Activated CD4-positive, CD25-positive, alpha-beta regulatory T cell (primary cell): ENCODE measurements around the gene MEN1.
"Not testable (repeated sequence)": the region's sequence is repeated elsewhere in the genome, so short reads cannot be mapped to it uniquely, and the experiment has no call there.

ENCODE experiments used
- DNase-seq, 4 experiments: peaks; one replicate each; lab custom pipeline; 2025; lab: John Stamatoyannopoulos, UW

MEN1 gene

DNA sequence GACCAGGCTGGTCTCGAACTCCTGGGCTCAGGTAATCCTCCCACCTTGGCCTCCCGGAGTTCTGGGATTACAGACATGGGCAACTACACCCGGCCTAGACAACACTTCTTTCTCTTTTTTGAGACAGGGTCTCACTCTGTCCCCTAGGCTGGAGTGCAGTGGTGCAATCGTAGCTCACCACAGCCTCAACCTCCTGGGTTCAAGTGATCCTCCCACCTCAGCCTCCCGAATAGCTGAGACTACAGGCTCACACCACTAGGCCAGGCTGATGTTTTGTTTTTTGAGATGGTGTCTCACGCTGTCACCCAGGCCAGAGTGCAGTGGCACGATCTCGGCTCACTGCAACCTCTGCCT, 35.4 kb upstream of the MEN1 start:
- not testable (repeated sequence) for DNase-seq

GRCh38 chr11:64845129-64845775, 34.9 kb upstream of the MEN1 start:
- no peak for DNase-seq

DNA sequence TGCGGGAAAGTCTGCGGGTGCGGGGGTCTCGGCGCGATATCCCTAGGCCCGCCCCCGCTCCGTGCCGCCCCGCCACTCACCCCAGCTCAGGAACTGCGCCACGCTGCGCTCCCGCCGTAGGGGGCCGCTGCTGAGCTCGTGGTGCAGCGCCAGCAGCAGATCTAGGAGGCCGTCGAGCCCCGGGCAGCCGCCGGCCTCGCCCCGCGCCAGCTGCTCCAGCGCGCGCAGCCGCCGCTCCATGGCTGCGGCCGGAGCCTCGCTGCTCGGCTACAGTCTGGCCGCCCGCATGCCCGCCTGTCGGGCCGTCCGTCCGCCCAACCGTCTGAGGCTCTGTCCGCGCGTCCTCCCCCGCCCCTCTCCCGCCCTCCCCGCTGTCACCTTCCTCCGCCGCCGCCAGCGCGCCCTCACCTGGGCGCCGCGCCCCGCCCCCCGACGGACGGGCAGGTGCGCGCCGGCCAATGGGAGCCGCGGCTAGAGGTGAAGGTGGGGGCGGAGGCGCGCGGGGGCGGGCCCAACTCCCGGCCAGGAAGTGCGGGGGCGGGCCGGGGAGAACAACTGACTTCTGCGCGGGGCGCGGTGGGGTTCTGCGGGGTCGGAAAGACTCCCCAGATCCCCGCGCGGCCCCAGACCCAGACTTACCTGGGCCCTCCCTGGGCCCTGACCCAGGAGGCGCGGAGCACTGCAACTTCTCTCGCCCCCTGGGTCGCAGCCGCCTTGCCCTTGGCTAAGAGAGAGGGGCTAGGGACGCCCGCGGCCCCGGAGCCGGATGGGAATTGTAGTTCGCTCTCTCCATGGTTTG, 34.2 kb upstream of the MEN1 start, which contains the start of gene CDC42BPG:
Gene CDC42BPG (minus strand): TSS at position 324 of the 799 bp plus-strand sequence. CDS start 84 bp downstream, at position 240.
- peak; percentile 26 to 66 (median 40) for DNase-seq

GRCh38 chr11:64843686-64844329, 33.5 kb upstream of the MEN1 start:
- DNase-seq, result no peak

DNA sequence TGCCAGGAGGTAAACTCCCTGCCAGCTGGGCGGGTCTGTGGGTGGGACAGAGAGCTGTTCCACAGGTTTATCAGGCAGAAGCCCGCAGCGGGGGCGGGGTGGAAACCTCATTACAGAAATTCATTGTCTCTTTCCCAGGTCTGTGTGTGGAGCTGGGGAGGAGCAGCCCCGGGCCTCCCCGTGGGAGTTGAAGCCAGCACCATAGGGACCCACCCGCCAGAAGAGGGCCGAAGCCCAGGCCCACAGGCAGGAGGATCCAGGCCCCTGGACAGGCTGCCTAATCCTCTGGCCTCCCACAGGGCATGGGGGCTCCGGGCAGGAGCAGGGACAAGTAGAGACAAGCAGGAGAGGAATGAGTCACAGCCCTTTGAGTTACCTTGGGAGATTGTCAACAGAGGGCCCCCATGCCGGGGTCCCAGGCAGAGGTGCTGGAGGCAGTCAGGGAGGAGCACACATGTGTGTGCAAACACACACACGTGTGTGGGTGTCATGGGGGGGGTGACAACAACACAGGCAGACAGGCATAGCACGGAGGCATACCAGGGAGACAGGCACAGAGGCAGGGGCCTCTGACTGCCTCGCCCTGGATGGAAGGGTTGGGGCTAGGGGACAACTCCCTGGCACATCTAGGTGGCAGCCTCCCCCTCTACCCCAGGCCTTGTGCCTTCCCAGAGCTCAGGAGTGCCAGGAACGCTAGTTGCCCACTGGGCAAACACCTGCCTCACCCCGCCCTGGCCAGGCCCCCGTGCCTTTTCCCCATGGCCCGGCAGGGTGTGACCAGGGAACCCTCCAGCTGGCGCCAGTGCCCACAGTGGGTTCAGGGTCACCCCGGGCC, 32.7 kb upstream of the MEN1 start:
- DNase-seq, result no peak

DNA sequence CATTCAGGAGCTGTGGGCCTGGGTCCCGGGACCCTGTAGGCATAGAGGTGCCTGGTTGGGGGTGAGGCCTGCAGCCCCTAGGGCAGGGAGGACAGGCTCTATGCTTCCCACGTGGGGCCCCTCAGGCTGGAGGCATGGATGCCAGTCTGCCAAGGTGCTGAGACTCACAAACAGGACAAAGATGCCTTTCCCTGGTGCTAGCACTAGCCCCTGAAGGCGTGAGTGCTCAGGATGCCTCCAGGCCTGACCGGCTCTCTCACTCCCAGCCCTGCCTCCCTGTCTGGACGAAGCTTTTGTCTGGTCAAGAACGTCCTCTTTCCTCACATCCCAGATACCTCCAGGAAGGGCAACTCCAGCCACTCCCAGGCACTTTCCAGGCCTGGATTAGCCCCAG, 32.0 kb upstream of the MEN1 start:
- DNase-seq, result no peak

DNA sequence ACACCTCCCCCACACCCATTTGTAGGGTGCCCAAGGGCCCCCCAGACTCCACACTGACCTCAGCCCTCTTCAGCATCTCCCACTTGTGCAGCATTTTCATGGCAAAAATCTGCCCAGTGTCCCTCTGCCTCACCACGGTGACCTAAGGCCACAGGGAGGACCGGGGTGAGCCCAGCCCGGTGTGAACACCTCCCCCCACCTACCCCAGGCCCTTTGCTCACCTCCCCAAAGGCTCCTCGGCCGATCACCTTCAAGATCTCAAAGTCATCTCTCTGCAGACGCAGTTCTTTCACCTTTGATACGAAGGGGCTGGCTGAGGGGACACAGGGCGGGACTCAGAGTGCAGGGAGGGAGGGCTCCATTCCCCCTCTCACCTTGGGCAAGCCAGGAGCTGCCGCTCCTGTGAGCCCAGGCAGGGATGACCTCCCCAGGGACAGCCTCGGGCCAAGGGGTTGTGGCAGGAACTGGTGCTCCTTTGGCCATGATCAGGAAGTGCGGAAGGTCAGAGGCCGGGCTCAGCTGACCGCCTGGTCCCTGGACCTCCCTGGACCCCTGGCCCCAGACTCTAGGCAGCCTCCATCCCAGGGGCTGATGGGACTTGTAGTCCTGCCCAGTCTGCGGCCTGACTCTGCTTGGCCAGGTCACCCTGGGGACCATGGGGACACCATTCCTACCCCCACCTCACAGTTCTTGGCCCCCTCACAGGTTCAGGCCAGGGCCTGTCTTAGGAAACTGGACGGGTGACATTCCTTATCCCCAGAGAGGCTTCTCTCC, 31.4 kb upstream of the MEN1 start:
- no peak for DNase-seq

DNA sequence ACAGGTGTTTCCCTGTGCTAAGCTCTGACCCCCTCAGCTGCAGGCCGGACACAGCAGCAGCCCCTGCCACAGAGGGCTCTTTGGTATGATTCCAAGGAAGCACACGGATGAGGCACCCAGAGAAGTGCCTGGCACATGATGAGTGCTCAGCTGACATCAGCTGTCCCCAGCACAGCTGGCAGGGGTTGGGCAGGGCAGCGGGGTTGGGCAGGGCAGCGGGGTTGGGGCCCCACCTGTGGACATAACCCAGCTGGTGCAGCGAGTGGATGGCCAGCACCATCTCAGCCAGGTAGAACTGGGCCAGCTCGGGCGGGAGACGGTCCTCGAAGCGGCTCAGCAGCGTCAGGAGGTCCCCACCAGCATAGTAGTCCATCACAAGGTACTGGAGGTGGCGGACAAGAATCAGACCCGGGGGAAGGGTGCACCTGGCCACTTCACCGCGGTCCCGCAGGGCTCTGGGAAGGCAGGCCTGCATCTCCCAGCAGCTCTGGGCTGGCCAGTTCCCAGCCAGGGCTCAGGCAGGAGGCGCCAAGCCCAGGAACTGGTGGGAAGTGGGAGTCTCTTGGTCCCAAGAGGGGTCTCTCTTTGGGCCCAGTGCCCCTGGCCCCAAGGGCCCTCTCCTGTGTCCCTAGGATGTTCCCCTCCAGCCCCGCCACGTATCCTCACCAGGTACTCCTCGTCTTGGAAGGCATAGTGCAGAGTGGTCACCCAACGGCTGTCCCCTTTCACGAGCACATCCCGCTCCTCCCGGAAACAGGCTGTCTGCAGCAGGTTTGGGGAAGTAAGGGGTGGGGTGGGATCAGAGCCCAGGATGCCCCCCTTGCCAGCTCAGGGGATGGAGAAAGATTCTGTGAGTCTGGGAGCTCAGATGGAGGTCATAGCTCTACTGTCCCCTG, 29.8 kb upstream of the MEN1 start:
- DNase-seq, result no peak

DNA sequence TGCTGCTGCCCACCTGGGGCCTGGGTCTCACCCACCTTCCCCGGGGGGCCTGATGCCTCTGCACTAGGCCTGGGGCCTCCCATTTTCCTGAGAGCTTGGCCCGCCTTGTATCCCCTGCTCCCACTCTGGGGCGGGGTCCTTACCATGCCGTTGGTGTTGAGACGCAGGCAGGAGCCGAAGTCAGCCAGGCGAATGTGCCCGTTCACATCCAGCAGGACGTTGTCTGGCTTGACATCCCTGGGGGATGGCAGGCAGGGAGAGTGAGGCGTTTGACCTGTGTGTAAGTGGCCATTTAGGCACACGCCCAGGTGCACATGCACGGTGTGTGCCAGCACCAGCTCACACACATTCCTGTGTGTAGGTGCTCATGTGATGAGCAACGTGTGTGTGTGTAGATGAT, 29.0 kb upstream of the MEN1 start:
- DNase-seq, result no peak

- no peak for DNase-seq
Measured at GRCh38 chr11:64838600-64839334, 28.4 kb upstream of the MEN1 start.

- no peak for DNase-seq
Measured at GRCh38 chr11:64837887-64838351, 27.6 kb upstream of the MEN1 start.

- no peak for DNase-seq
Measured at GRCh38 chr11:64836448-64837072, 26.2 kb upstream of the MEN1 start.

DNA sequence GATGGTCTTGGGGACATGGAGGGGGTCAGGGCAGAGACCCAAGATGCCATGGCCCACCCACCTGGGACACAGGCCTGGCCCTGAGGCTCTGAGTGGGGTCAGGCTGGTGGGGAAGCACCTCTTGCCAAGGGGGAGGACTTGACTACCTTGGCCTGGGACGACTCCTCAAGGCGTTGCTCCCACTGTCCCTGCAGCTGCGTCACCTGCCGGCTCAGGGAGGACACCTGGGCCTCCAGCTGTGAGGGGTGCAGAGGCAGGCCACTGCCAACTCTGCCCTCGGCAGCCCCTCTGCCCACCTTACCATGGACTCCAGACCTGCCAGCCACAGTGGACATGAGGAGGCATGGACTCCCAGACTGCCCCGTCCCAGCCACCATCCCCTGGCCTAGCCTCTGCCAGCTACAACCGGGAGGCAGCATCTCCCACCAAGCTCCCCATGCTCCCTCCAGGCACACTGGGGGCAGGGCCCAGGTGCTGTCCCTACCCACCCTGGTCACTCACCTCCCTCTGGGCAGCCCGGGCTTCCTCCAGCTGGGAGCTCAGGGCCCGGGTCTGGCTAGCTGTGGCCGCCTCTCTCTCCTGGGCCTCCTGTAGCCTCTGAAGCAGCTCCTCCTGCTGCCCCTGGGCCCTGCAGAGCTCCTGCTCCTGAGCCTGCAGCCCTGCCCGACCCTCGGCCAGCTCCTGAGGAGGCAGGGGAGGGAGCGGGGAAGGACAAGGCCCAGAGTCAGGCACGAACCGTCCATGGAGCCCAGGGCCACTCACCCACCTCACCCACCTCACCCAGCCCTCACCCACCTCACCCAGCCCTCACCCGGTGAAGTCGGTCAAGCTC, 25.5 kb upstream of the MEN1 start:
- no peak for DNase-seq

GRCh38 chr11:64834723-64835615, 24.6 kb upstream of the MEN1 start:
- no peak for DNase-seq

DNA sequence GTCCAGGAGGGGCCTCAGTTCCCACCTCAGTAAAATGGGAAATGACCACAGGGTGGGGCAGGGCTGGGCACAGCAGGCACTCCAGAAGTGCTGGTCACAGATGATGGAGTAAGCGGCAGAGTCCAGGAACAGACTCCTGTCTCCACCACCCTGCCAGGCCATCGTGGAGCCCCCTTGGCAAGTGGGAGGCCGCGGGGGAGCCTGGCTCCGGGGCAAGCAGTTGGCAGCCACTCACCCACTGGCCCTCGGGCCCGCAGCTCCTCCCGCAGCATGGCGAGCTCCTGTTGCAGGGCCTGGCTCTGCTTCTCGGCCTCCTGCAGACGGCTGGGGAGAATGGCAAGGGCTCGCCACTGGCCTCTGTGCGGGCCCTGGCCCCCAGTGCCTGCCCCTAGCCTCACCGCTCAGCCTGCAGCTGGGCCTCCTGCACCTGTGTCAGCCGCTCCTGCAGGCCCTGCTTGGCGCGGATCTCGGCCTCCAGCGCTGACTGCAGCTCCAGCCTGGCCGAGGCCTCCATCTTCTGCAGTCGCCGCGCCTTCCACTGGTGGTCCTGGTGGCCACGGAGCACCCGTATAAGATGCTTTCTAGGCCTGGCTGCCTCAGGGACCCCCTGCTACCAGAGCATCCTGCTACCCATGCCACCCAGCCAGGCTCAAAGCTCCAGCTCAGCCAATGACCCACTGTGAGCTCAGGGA, 23.8 kb upstream of the MEN1 start:
- no peak for DNase-seq

GRCh38 chr11:64833509-64833908, 23.2 kb upstream of the MEN1 start:
- no peak for DNase-seq

DNA sequence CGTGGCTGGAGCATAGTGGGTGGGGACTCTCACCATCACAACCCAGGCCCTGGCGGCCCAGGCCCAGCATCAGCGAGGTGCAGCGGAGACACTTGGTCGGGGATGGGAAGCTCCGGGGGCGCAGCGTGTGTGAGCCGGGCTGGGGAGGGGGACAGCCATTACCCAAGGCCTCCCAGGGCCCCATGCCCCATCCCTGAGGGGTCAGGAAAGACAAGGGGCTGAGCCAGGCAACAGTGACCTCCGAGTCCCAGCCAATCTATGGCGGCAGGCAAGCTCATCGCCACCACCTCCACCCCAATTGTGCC, 22.8 kb upstream of the MEN1 start:
- DNase-seq, result no peak
